Muscle layer of colon (tissue), 2 donors: ENCODE data around the gene TMED6.
A peak's percentile ranks its signal among the peaks of the same experiment; 100 is the strongest.

Experiments
- H3K27ac ChIP-seq: one replicate; pipeline ENCODE4 v1.7.0; 2013; ENCODE audit warnings: low read depth, mild to moderate bottlenecking, low read length, moderate library complexity
- H3K27me3 ChIP-seq, 2 donors: one replicate each; pipeline ENCODE4 v1.7.0; 2013; ENCODE audit warnings: low read length in 2 of 2, mild to moderate bottlenecking in 2 of 2; ENCODE audit not compliant: insufficient read depth in 2 of 2, control insufficient read depth in 1 of 2
- H3K36me3 ChIP-seq: one replicate; pipeline ENCODE4 v1.7.0; 2013; ENCODE audit warnings: mild to moderate bottlenecking, low read length; ENCODE audit not compliant: insufficient read depth
- H3K4me1 ChIP-seq: one replicate; pipeline ENCODE4 v1.7.0; 2013; ENCODE audit warnings: mild to moderate bottlenecking, low read length; ENCODE audit not compliant: insufficient read depth
- H3K4me3 ChIP-seq, 2 donors: one replicate each; pipeline ENCODE4 v1.7.0; 2013; ENCODE audit warnings: low read length in 2 of 2, low read depth in 1 of 2, mild to moderate bottlenecking in 1 of 2, moderate library complexity in 1 of 2
- H3K9ac ChIP-seq: one replicate; pipeline ENCODE4 v1.7.0; 2013; ENCODE audit warnings: low read length
- H3K9me3 ChIP-seq: one replicate; pipeline ENCODE4 v1.7.0; 2013; ENCODE audit warnings: mild to moderate bottlenecking, low read length
- donor health status: abdominal sarcoma.
- donor health status: Adenocarcinoma of cecum.

Gene TMED6

GRCh38 chr16:69350536-69351133, 951 bp downstream of the TMED6 start:
- Histone ChIP-seq H3K9me3 (no peaks in the 10 kb centered on the region), H3K9ac (no peak overlapping the region), H3K36me3 (peaks cover 17% of the 10 kb centered on the region), H3K27ac (no peak overlapping the region), H3K4me1 (no peaks in the 10 kb centered on the region), H3K27me3 (no peaks in the 10 kb centered on the region), H3K4me3 (no peak overlapping the region)

GRCh38 chr16:69349536-69349935, 2.0 kb downstream of the TMED6 start:
- H3K36me3 ChIP-seq = peaks cover 13% of the 10 kb centered on the region
- no peaks in the 10 kb centered on the region for H3K27me3 ChIP-seq
- H3K4me1 ChIP-seq = no peaks in the 10 kb centered on the region
- H3K4me3 ChIP-seq = no peak overlapping the region
- H3K9me3 ChIP-seq = no peaks in the 10 kb centered on the region
- H3K9ac ChIP-seq = no peak overlapping the region
- H3K27ac ChIP-seq = no peak overlapping the region

GRCh38 chr16:69348222-69348621, 3.4 kb downstream of the TMED6 start:
- no peak overlapping the region for H3K9ac ChIP-seq
- no peaks in the 10 kb centered on the region for H3K27me3 ChIP-seq
- H3K4me3 ChIP-seq = no peak overlapping the region
- peaks cover 17% of the 10 kb centered on the region for H3K36me3 ChIP-seq
- H3K4me1 ChIP-seq = no peaks in the 10 kb centered on the region
- H3K27ac ChIP-seq = no peak overlapping the region
- H3K9me3 ChIP-seq = no peaks in the 10 kb centered on the region

- no peak overlapping the region for H3K27ac ChIP-seq
- H3K9me3 ChIP-seq = no peaks in the 10 kb centered on the region
- no peaks in the 10 kb centered on the region for H3K4me1 ChIP-seq
- H3K36me3 ChIP-seq = peaks cover 18% of the 10 kb centered on the region
- no peaks in the 10 kb centered on the region for H3K27me3 ChIP-seq
- H3K9ac ChIP-seq = no peak overlapping the region
- no peak overlapping the region for H3K4me3 ChIP-seq
Measured at GRCh38 chr16:69346683-69347082, 4.9 kb downstream of the TMED6 start.

DNA sequence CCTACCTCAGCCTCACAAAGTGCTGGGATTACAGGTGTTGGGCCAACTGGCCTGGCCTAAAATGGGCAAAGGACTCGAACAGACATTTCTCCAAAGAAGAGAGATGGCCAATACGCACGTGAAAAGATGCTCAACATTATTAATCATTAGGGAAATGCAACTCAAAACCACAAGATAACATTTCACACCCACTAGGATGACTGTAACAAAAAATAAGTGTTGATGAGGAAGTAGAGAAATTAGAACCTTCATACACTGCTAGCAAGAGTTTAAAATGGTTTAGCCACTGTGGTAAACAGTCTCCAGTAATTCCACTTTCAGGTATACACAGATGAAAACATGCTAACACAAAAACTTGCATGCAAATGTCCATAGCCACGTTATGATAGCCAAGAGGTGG, 5.7 kb downstream of the TMED6 start:
- H3K27ac ChIP-seq = no peak overlapping the region
- H3K9ac ChIP-seq = no peak overlapping the region
- no peaks in the 10 kb centered on the region for H3K27me3 ChIP-seq
- no peaks in the 10 kb centered on the region for H3K9me3 ChIP-seq
- peaks cover 25% of the 10 kb centered on the region for H3K36me3 ChIP-seq
- peaks cover under 1% of the 10 kb centered on the region for H3K4me1 ChIP-seq
- H3K4me3 ChIP-seq = no peak overlapping the region

DNA sequence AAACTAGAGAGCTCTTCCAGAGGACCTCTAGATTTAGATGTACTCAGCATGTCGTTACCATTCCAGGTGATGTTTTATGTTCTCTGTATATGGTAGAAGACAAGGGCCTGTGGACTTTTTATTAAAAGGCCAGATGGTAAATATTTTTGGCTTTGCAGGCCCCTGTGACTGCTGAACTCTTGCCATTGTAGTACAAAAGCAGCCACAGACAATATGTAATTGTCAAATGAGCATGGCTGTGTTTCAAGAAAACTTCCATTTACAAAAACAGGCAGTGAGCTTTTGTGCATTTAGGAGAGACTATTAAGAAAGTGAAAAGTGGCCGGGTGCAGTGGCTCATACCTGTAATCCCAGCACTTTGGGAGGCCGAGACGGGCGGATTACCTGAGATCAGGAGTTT, 7.4 kb downstream of the TMED6 start:
- peaks cover 19% of the 10 kb centered on the region for H3K36me3 ChIP-seq

GRCh38 chr16:69340095-69340644, 11.4 kb downstream of the TMED6 start:
- Histone ChIP-seq H3K27ac (peak overlapping the region; percentile 96), H3K36me3 (peaks cover 30% of the 10 kb centered on the region), H3K27me3 (no peaks in the 10 kb centered on the region), H3K4me3 (peak overlapping the region; percentile 80 to 84), H3K9ac (peak overlapping the region; percentile 69), H3K9me3 (no peaks in the 10 kb centered on the region), H3K4me1 (peaks cover 20% of the 10 kb centered on the region)

More for the DNA sequence above, 7.4 kb downstream of the TMED6 start:
- peaks cover 9% of the 10 kb centered on the region for H3K4me1 ChIP-seq
- no peaks in the 10 kb centered on the region for H3K9me3 ChIP-seq
- no peaks in the 10 kb centered on the region for H3K27me3 ChIP-seq
- H3K9ac ChIP-seq = no peak overlapping the region
- no peak overlapping the region for H3K27ac ChIP-seq
- no peak overlapping the region for H3K4me3 ChIP-seq

DNA sequence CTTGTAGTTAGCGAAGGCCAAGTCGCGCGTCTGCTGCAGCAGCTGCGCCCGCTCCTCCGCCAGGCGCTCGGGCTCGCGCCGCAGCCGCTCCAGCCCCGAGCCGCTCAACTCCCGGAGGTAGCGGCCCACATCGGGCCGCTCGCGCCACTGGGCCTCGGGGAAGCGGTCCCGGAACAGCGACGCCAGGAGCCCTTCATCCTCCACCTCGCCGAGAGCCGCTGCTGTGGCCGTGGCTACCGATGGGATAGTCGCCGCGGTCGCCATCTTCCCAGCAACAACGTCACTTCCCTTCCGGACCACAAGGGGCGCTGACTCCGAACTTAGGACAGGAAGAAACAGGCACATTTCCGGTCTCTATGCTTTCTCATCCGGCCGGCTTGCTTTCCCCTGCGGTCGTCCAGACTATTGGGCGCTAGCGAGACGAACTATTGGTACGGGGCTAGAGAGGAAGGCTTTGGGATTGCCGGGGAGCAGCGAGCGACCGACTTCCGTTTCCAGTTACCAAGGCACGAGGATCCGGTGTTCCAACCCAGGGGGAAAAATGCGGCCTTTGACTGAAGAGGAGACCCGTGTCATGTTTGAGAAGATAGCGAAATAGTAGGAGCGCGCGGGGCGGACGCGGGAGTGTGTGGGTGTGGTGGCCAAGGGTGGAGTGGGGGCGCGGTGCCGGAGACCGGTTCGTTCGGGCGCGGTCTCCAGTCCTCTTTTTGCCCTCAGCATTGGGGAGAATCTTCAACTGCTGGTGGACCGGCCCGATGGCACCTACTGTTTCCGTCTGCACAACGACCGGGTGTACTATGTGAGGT, 12.1 kb downstream of the TMED6 start, which contains the start of the genes COG8 and NIP7:
Gene COG8, minus strand, starts transcription at position 276 of the 806 bp plus-strand sequence. Its CDS starts 12 bp downstream, at position 264.
Gene NIP7, plus strand, starts transcription at position 484 of the 806 bp plus-strand sequence. Its CDS starts 58 bp downstream, at position 542.
- Histone ChIP-seq H3K27me3 (no peaks in the 10 kb centered on the region), H3K9ac (peak within 1 kb of the TSS; percentile 69), H3K36me3 (peaks cover 37% of the 10 kb centered on the region), H3K27ac (peak within 1 kb of the TSS; percentile 96), H3K9me3 (no peaks in the 10 kb centered on the region), H3K4me3 (peak within 1 kb of the TSS; percentile 80 to 84), H3K4me1 (peaks cover 20% of the 10 kb centered on the region)

- Histone ChIP-seq H3K36me3 (peaks cover 40% of the 10 kb centered on the region), H3K9me3 (no peaks in the 10 kb centered on the region), H3K9ac (peak overlapping the region; percentile 69), H3K27ac (peak overlapping the region; percentile 96), H3K27me3 (no peaks in the 10 kb centered on the region), H3K4me3 (peak overlapping the region; percentile 80 to 84), H3K4me1 (peaks cover 22% of the 10 kb centered on the region)
Measured at GRCh38 chr16:69338557-69339288, 12.9 kb downstream of the TMED6 start.

GRCh38 chr16:69334696-69335095, 16.9 kb downstream of the TMED6 start:
- H3K27ac ChIP-seq = no peak overlapping the region
- peaks cover 26% of the 10 kb centered on the region for H3K4me1 ChIP-seq
- peaks cover 45% of the 10 kb centered on the region for H3K36me3 ChIP-seq
- H3K9ac ChIP-seq = no peak overlapping the region
- H3K4me3 ChIP-seq = no peak overlapping the region
- H3K27me3 ChIP-seq = no peaks in the 10 kb centered on the region
- no peaks in the 10 kb centered on the region for H3K9me3 ChIP-seq
